Hematopoietic multipotent progenitor cell treated with erythropoietin and hydrocortisone succinate and interleukin-3 and kit ligand, for 17 days (in vitro differentiated cells): ENCODE results near the gene ATP6V1C2.

ENCODE experiments used
- DNase-seq: peaks from one replicate; pipeline ENCODE4 v3.0.0-alpha.2; 2015; ENCODE audit warnings: low spot score

ATP6V1C2 gene

GRCh38 chr2:10733566-10733925 lies 12.1 kb downstream of the ATP6V1C2 start:
- DNase-seq, result no peak

- no peak for DNase-seq
Measured at GRCh38 chr2:10733980-10734379, 12.6 kb downstream of the ATP6V1C2 start.

GRCh38 chr2:10738192-10738591 lies 16.8 kb downstream of the ATP6V1C2 start:
- no peak for DNase-seq

GRCh38 chr2:10740226-10740625 lies 18.8 kb downstream of the ATP6V1C2 start:
- no peak for DNase-seq

GRCh38 chr2:10741139-10741538 lies 19.7 kb downstream of the ATP6V1C2 start:
- DNase-seq, result no peak

- no peak for DNase-seq
Measured at GRCh38 chr2:10742666-10743065, 21.2 kb downstream of the ATP6V1C2 start.

- no peak for DNase-seq
Measured at GRCh38 chr2:10750610-10751009, 29.2 kb downstream of the ATP6V1C2 start.

GRCh38 chr2:10752236-10752635 lies 30.8 kb downstream of the ATP6V1C2 start:
- no peak for DNase-seq

- DNase-seq, result no peak
Measured at GRCh38 chr2:10753156-10753555, 31.7 kb downstream of the ATP6V1C2 start.

GRCh38 chr2:10753876-10754275 lies 32.4 kb downstream of the ATP6V1C2 start:
- no peak for DNase-seq

GRCh38 chr2:10755621-10756020 lies 34.2 kb downstream of the ATP6V1C2 start:
- DNase-seq, result no peak

- no peak for DNase-seq
Measured at GRCh38 chr2:10757814-10758286, 36.4 kb downstream of the ATP6V1C2 start.

- no peak for DNase-seq
Measured at GRCh38 chr2:10759151-10759714, 37.8 kb downstream of the ATP6V1C2 start.

- no peak for DNase-seq
Measured at GRCh38 chr2:10760794-10761504, 39.5 kb downstream of the ATP6V1C2 start.

- no peak for DNase-seq
Measured at GRCh38 chr2:10761591-10761990, 40.2 kb downstream of the ATP6V1C2 start.

GRCh38 chr2:10762651-10763460 lies 41.4 kb downstream of the ATP6V1C2 start:
- DNase-seq, result no peak

- no peak for DNase-seq
Measured at GRCh38 chr2:10763461-10763800, 42.0 kb downstream of the ATP6V1C2 start.

- DNase-seq, result no peak
Measured at GRCh38 chr2:10764096-10764785, 42.8 kb downstream of the ATP6V1C2 start.

GRCh38 chr2:10764896-10765295 lies 43.5 kb downstream of the ATP6V1C2 start:
- no peak for DNase-seq

GRCh38 chr2:10765461-10765860 lies 44.0 kb downstream of the ATP6V1C2 start:
- no peak for DNase-seq

GRCh38 chr2:10765914-10766313 lies 44.5 kb downstream of the ATP6V1C2 start:
- DNase-seq, result no peak

GRCh38 chr2:10768063-10768507 lies 46.7 kb downstream of the ATP6V1C2 start:
- DNase-seq, result no peak
